WTC11 (cell line): ENCODE results near the gene OR51G1. TPM values are rescaled to one million over a fixed set of nuclear protein-coding genes. Genes with fewer than 3 reads are reported as not detected.

Experiments
- ATAC-seq: fragments of 200-7000 bp; cut with Tn5 transposase; 2 replicates; pipeline ENCODE4 v1.10.0; 2021; ENCODE audit warnings: mild to moderate bottlenecking, moderate library complexity
- CTCF ChIA-PET: fragments of 300-600 bp; sonication (Branson Sonifier 250); formaldehyde crosslinking; loops from one replicate; lab custom pipeline; 2021; ENCODE audit warnings: antibody characterized with exemption; lab: Charles Lee
- POLR2A ChIA-PET: fragments of 350-600 bp; sonication (Branson Sonifier 250); formaldehyde crosslinking; loops from one replicate; lab custom pipeline; 2021; ENCODE audit warnings: antibody characterized with exemption; lab: Charles Lee
- DNase-seq: peaks from one replicate; pipeline ENCODE4 v3.0.0; 2021; ENCODE audit warnings: low spot score
- H3K27ac Mint-ChIP-seq: 2 replicates; pipeline ENCODE4 v1.8.0; 2021; ENCODE audit warnings: mixed read lengths
- H3K27me3 Mint-ChIP-seq: 2 replicates; pipeline ENCODE4 v1.8.0; 2021; ENCODE audit warnings: low read depth, mild to moderate bottlenecking, moderate library complexity, mixed read lengths
- H3K36me3 Mint-ChIP-seq: 2 replicates; pipeline ENCODE4 v1.8.0; 2021; ENCODE audit warnings: mixed read lengths
- H3K4me1 Mint-ChIP-seq: 2 replicates; pipeline ENCODE4 v1.8.0; 2022; ENCODE audit warnings: mixed read lengths
- H3K4me3 Mint-ChIP-seq: 2 replicates; pipeline ENCODE4 v1.8.0; 2021; ENCODE audit warnings: mild to moderate bottlenecking, moderate library complexity, mixed read lengths
- H3K9me3 Mint-ChIP-seq: 2 replicates; pipeline ENCODE4 v1.8.0; 2021; ENCODE audit warnings: mixed read lengths
- CBFB ChIP-seq: sonication (generic); formaldehyde crosslinking; IDR thresholded peaks from 2 replicates; pipeline ENCODE4 v1.8.1; 2022; ENCODE audit warnings: mild to moderate bottlenecking, low read depth, missing genetic modification reagents
- CREB1 ChIP-seq: sonication (generic); formaldehyde crosslinking; IDR thresholded peaks from 2 replicates; pipeline ENCODE4 v1.8.0; 2023; ENCODE audit warnings: mild to moderate bottlenecking, missing genetic modification reagents
- ESRRA ChIP-seq: sonication (generic); formaldehyde crosslinking; IDR thresholded peaks from 2 replicates; pipeline ENCODE4 v1.8.1; 2022; ENCODE audit warnings: mild to moderate bottlenecking, missing genetic modification reagents, borderline replicate concordance
- GRHL2 ChIP-seq: fragments of 250-450 bp; sonication (Bioruptor Pico); IDR thresholded peaks from 2 replicates; pipeline ENCODE4 v1.8.0; 2022; ENCODE audit warnings: mild to moderate bottlenecking, moderate library complexity; ENCODE audit not compliant: insufficient replicate concordance, severe bottlenecking
- IRF2 ChIP-seq: sonication (generic); formaldehyde crosslinking; IDR thresholded peaks from 2 replicates; pipeline ENCODE4 v1.8.0; 2022; ENCODE audit warnings: low read depth, missing genetic modification reagents, borderline replicate concordance
- JUN ChIP-seq: sonication (generic); formaldehyde crosslinking; IDR thresholded peaks from 2 replicates; pipeline ENCODE4 v1.8.0; 2023; ENCODE audit warnings: mild to moderate bottlenecking, missing genetic modification reagents
- KAT7 ChIP-seq: sonication (generic); formaldehyde crosslinking; IDR thresholded peaks from 2 replicates; pipeline ENCODE4 v1.8.1; 2023; ENCODE audit warnings: missing genetic modification reagents, mild to moderate bottlenecking, borderline replicate concordance
- MYBL2 ChIP-seq: sonication (generic); formaldehyde crosslinking; IDR thresholded peaks from 2 replicates; pipeline ENCODE4 v1.8.1; 2023; ENCODE audit warnings: mild to moderate bottlenecking, moderate library complexity, missing genetic modification reagents
- NFE2L1 ChIP-seq: sonication (generic); formaldehyde crosslinking; IDR thresholded peaks from 2 replicates; pipeline ENCODE4 v1.8.1; 2023; ENCODE audit warnings: missing genetic modification reagents
- NR2C2 ChIP-seq: sonication (generic); formaldehyde crosslinking; IDR thresholded peaks from 2 replicates; pipeline ENCODE4 v1.8.0; 2022; ENCODE audit warnings: mild to moderate bottlenecking, missing genetic modification reagents
- OVOL2 ChIP-seq: fragments of 250-450 bp; sonication (Bioruptor Pico); IDR thresholded peaks from 2 replicates; pipeline ENCODE4 v1.9.0; 2021; ENCODE audit warnings: mild to moderate bottlenecking, borderline replicate concordance
- SMAD4 ChIP-seq: sonication (generic); formaldehyde crosslinking; IDR thresholded peaks from 2 replicates; pipeline ENCODE4 v1.8.0; 2022; ENCODE audit warnings: mild to moderate bottlenecking, missing genetic modification reagents
- TCF7 ChIP-seq: sonication (generic); formaldehyde crosslinking; IDR thresholded peaks from 2 replicates; pipeline ENCODE4 v1.8.0; 2022; ENCODE audit warnings: mild to moderate bottlenecking, low read depth, missing genetic modification reagents, moderate library complexity
- ZBTB21 ChIP-seq: sonication (generic); formaldehyde crosslinking; IDR thresholded peaks from 2 replicates; pipeline ENCODE4 v1.8.1; 2023; ENCODE audit warnings: mild to moderate bottlenecking, missing genetic modification reagents, borderline replicate concordance
- ZNF416 ChIP-seq: fragments of 250-450 bp; sonication (Bioruptor Pico); IDR thresholded peaks from 2 replicates; pipeline ENCODE4 v1.9.0; 2021; ENCODE audit warnings: mild to moderate bottlenecking, inconsistent platforms
- total RNA-seq: library from RNA; stranded (reverse); gene quantifications from 3 replicates; pipeline ENCODE4 v1.2.3, GENCODE V29; 2021
- TF ChIP-seq, protein P1 (sequence below): sonication (generic); formaldehyde crosslinking; IDR thresholded peaks from 2 replicates; pipeline ENCODE4 v1.8.0; 2023; ENCODE audit warnings: missing genetic modification reagents, mild to moderate bottlenecking, borderline replicate concordance
- TF ChIP-seq, protein P2 (sequence below): fragments of 250-450 bp; sonication (Bioruptor Pico); conservative IDR thresholded peaks from 2 replicates; pipeline ENCODE4 v1.9.0; 2021; ENCODE audit warnings: mild to moderate bottlenecking
- TF ChIP-seq, protein P3 (sequence below): sonication (generic); formaldehyde crosslinking; IDR thresholded peaks from 2 replicates; pipeline ENCODE4 v1.8.1; 2023; ENCODE audit warnings: mild to moderate bottlenecking, missing genetic modification reagents, moderate library complexity
- TF ChIP-seq, protein P4 (sequence below): sonication (generic); formaldehyde crosslinking; IDR thresholded peaks from 2 replicates; pipeline ENCODE4 v1.8.0; 2023; ENCODE audit warnings: missing genetic modification reagents
- TF ChIP-seq, protein P5 (sequence below): sonication (generic); formaldehyde crosslinking; IDR thresholded peaks from 2 replicates; pipeline ENCODE4 v1.8.1; 2023; ENCODE audit warnings: mild to moderate bottlenecking, missing genetic modification reagents, borderline replicate concordance

OR51G1 gene
- total RNA-seq, 1 experiment from 2014 or later, result not detected

DNA sequence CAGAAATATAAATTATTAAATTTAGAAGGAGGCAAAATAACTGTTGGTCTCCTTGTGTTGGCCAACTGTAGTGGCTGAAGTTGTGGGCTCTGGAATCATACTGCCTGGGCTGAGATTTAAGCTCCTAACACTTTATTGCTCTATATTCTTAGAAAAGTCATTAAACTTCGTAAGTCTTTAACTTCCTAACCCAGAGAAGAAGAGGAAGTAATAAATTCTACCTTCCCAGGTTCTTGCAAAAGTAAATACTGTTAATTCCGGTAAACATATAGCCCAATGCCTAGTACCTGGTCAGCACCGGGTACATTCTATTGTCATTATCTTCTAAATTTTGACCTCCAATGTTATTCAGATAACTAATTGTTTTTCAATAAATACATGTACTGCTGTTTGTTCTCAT is 38.0 kb downstream of the OR51G1 start:
- peaks cover 3% of the 10 kb centered on the region; the same call in 1 of the 2 replicates for H3K9me3 Mint-ChIP-seq
- no peak for ATAC-seq
- no peak overlapping the region for H3K4me3 Mint-ChIP-seq
- H3K27me3 Mint-ChIP-seq, result no peaks in the 10 kb centered on the region; the same call in 1 of the 2 replicates
- no peak overlapping the region for H3K27ac Mint-ChIP-seq
- H3K4me1 Mint-ChIP-seq, result no peaks in the 10 kb centered on the region
- H3K36me3 Mint-ChIP-seq, result no peaks in the 10 kb centered on the region
- DNase-seq, result no peak
- ChIA-PET POLR2A (no interaction called here), CTCF (no interaction called here)
- TF ChIP-seq NFE2L1 (CRISPR knock-in tag), result no peak
- TF ChIP-seq NR2C2, result no peak
- no peak for TF ChIP-seq MYBL2 (CRISPR knock-in tag)
- no peak for TF ChIP-seq IRF2 (CRISPR knock-in tag)
- TF ChIP-seq OVOL2, result no peak
- TF ChIP-seq CBFB (CRISPR knock-in tag), result no peak
- TF ChIP-seq, protein P1, sequence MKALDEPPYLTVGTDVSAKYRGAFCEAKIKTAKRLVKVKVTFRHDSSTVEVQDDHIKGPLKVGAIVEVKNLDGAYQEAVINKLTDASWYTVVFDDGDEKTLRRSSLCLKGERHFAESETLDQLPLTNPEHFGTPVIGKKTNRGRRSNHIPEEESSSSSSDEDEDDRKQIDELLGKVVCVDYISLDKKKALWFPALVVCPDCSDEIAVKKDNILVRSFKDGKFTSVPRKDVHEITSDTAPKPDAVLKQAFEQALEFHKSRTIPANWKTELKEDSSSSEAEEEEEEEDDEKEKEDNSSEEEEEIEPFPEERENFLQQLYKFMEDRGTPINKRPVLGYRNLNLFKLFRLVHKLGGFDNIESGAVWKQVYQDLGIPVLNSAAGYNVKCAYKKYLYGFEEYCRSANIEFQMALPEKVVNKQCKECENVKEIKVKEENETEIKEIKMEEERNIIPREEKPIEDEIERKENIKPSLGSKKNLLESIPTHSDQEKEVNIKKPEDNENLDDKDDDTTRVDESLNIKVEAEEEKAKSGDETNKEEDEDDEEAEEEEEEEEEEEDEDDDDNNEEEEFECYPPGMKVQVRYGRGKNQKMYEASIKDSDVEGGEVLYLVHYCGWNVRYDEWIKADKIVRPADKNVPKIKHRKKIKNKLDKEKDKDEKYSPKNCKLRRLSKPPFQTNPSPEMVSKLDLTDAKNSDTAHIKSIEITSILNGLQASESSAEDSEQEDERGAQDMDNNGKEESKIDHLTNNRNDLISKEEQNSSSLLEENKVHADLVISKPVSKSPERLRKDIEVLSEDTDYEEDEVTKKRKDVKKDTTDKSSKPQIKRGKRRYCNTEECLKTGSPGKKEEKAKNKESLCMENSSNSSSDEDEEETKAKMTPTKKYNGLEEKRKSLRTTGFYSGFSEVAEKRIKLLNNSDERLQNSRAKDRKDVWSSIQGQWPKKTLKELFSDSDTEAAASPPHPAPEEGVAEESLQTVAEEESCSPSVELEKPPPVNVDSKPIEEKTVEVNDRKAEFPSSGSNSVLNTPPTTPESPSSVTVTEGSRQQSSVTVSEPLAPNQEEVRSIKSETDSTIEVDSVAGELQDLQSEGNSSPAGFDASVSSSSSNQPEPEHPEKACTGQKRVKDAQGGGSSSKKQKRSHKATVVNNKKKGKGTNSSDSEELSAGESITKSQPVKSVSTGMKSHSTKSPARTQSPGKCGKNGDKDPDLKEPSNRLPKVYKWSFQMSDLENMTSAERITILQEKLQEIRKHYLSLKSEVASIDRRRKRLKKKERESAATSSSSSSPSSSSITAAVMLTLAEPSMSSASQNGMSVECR (CRISPR knock-in tag), result no peak
- TF ChIP-seq ZNF416 (CRISPR knock-in tag), result no peak
- TF ChIP-seq, protein P2, sequence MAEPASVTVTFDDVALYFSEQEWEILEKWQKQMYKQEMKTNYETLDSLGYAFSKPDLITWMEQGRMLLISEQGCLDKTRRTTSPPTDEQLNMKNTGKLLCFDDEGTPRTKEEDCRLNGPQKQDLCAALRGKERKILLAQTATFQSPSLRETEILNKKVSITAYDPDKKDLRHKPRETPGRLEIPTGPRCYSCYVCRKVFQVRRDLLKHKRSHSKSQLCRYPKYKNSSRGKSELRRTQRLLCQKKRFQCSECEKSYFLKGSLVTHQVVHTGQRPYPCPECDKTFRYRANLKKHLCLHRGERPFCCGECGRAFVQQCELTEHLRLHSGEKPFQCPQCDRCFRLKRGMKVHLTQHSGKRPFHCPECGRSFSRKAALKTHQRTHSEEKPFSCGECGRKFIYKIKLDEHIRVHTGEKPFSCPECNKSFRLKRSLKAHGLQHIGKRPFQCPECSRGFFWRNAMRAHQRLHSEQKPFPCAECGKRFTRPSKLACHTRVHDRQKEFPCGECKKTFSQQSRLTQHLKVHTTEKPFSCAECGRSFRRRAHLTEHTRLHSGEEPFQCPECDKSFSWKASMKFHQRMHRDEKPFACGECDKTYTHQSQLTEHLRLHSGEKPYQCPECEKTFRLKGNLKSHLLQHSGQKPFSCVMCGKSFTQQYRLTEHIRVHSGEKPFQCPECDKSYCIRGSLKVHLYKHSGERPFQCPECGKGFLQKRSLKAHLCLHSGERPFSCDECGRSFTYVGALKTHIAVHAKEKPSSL, result no peak
- TF ChIP-seq, protein P3, sequence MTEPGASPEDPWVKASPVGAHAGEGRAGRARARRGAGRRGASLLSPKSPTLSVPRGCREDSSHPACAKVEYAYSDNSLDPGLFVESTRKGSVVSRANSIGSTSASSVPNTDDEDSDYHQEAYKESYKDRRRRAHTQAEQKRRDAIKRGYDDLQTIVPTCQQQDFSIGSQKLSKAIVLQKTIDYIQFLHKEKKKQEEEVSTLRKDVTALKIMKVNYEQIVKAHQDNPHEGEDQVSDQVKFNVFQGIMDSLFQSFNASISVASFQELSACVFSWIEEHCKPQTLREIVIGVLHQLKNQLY, result no peak
- no peak for TF ChIP-seq CREB1

DNA sequence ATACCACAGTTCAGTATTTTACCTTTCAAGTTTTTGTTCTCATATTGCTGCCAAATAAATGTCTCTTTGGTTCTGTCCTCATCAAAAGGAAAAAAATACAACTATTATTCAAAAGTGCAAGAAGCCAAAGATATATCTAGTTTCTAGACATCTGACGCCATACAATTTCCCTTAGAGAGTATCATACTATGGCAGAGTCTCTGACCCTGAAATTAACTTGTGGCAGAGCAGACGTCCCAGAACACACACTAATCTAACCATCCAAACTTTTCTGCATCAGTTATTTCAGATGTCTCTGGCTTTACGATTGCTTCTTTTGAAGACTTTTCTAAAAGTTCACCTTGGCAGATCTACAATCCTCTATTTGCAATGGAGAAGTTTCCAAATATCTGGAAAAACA is 39.8 kb downstream of the OR51G1 start:
- DNase-seq (no peak), ATAC-seq (no peak)
- CTCF ChIA-PET, result interaction anchor here (0.8 kb wide), 1 partner anchor 247 kb away, joined by 3 read pairs; the partner anchor contains the start of gene OR51D1
- TF ChIP-seq JUN (CRISPR knock-in tag) (no peak), ESRRA (CRISPR knock-in tag) (no peak), NR2C2 (no peak), TCF7 (CRISPR knock-in tag) (no peak), SMAD4 (CRISPR knock-in tag) (no peak), GRHL2 (no peak), KAT7 (CRISPR knock-in tag) (no peak), ZBTB21 (CRISPR knock-in tag) (no peak)
- TF ChIP-seq, protein P4, sequence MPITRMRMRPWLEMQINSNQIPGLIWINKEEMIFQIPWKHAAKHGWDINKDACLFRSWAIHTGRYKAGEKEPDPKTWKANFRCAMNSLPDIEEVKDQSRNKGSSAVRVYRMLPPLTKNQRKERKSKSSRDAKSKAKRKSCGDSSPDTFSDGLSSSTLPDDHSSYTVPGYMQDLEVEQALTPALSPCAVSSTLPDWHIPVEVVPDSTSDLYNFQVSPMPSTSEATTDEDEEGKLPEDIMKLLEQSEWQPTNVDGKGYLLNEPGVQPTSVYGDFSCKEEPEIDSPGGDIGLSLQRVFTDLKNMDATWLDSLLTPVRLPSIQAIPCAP (CRISPR knock-in tag), result no peak
- TF ChIP-seq, protein P5, sequence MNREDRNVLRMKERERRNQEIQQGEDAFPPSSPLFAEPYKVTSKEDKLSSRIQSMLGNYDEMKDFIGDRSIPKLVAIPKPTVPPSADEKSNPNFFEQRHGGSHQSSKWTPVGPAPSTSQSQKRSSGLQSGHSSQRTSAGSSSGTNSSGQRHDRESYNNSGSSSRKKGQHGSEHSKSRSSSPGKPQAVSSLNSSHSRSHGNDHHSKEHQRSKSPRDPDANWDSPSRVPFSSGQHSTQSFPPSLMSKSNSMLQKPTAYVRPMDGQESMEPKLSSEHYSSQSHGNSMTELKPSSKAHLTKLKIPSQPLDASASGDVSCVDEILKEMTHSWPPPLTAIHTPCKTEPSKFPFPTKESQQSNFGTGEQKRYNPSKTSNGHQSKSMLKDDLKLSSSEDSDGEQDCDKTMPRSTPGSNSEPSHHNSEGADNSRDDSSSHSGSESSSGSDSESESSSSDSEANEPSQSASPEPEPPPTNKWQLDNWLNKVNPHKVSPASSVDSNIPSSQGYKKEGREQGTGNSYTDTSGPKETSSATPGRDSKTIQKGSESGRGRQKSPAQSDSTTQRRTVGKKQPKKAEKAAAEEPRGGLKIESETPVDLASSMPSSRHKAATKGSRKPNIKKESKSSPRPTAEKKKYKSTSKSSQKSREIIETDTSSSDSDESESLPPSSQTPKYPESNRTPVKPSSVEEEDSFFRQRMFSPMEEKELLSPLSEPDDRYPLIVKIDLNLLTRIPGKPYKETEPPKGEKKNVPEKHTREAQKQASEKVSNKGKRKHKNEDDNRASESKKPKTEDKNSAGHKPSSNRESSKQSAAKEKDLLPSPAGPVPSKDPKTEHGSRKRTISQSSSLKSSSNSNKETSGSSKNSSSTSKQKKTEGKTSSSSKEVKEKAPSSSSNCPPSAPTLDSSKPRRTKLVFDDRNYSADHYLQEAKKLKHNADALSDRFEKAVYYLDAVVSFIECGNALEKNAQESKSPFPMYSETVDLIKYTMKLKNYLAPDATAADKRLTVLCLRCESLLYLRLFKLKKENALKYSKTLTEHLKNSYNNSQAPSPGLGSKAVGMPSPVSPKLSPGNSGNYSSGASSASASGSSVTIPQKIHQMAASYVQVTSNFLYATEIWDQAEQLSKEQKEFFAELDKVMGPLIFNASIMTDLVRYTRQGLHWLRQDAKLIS, result no peak

More for the DNA sequence above, 39.8 kb downstream of the OR51G1 start:
- Mint-ChIP-seq H3K4me1 (no peaks in the 10 kb centered on the region), H3K36me3 (no peaks in the 10 kb centered on the region), H3K27ac (no peak overlapping the region), H3K27me3 (no peaks in the 10 kb centered on the region; the same call in none of the 2 replicates), H3K9me3 (no peaks in the 10 kb centered on the region), H3K4me3 (no peak overlapping the region)
- POLR2A ChIA-PET, result no interaction called here
